Placental pericyte (primary cell): ENCODE measurements around the gene LCE2C. TPM values are rescaled to one million over a fixed set of nuclear protein-coding genes. Genes with fewer than 3 reads are reported as not detected.

Experiments used
- total RNA-seq: library from RNA; depleted of rRNA; stranded (reverse); fragments of >200 nt; gene quantifications from 2 replicates; pipeline ENCODE4 v1.2.3, GENCODE V29; 2012

The LCE2C gene, protein sequence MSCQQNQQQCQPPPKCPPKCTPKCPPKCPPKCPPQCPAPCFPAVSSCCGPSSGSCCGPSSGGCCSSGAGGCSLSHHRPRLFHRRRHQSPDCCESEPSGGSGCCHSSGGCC
- total RNA-seq, result not detected in 2 replicates

GRCh38 chr1:152674983-152675382 lies at the start of gene LCE2C:
Gene LCE2C (plus strand): TSS chr1:152675279. CDS start chr1:152676016, 737 bp downstream.

GRCh38 chr1:152663098-152663497 lies 12.0 kb upstream of the LCE2C start, which contains the start of gene LCE2D:
Gene LCE2D (plus strand): TSS chr1:152663380. CDS start chr1:152664106, 726 bp downstream.

DNA sequence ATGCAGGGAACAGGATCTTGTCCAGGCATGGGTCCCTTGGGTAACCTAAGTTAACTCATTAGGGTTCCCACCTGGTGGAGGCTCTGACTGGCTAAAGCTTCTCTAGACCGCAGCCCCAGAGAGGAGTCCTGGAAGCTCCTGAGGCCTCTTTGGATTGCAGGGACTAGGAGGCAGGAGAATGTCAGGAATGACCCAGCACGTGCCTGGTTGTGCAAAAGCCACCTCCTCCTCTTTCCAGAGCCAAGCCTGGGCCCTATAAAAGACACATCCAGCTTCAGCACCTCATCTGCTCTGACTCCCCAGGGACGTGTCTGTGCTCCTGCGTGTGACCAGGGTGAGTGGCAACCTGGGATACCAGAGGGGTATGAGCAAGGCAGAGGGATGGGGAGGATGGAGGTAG lies 10.7 kb downstream of the LCE2C start, which contains the start of gene LCE2B:
LCE2B (plus strand) TSS at position 301 of the 400 bp plus-strand sequence. CDS start 721 bp downstream, outside the sequence.

DNA sequence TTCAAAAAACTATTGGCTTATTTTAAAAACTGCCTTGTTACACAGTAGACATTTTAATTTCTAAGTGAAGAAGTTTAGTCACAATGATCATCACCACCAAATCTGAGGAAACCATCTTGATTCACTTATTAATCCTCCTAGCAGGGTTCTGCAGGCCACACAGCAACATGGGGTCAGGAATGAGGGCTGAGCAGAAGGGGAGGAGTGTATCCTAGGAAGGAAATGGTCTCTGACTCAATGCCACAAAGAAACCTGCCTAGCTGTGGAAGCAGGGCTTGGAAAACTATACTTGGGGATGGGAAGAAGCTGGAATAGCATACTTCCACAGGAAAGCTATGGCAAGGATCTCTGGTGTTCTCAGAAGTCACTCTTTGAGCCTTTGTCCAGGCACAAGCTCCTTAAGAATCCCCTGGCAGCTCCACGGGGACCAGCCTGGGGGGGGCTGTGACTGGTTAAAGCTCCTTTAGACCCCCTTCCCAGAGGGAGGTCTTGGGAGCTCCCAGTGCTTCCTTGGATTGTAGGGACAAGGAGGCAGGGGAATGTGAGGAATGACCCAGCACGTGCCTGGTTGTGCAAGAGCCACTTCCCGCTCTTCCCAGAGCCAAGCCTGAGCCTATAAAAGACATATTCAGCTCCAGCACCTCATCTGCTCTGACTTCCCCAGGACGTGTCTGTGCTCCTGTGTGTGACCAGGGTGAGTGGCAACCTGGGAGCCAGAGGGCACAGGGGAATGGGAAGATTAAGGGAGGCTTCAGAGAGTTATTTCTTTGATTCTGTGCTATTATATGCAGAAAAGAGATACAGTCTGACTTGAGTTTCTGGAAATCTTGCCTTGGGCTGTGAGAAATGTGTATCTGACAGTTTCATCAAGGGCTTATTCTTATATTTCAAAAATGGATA lies 22.9 kb downstream of the LCE2C start, which contains the start of gene LCE2A:
LCE2A (plus strand) TSS at position 645 of the 900 bp plus-strand sequence. CDS start 557 bp downstream, outside the sequence.

DNA sequence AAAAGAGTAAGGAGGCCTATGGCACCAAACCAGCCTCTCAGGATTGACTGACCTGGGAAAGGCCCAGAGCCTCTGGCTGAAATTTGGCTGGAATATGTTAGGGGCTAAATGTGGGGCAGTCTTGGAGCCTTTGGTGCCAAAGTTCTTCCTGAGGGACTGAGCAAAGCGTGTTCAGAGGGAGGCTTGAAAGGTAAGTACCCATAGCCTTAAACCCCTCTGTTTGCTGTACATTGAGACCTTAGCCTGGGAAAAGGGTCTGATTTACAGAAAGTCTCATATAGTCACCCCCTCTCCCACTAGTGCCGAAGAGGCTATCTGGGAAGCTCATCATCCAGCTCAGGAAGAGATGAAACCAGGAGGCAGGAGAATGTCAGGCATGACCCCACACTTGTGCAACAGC lies 32.8 kb downstream of the LCE2C start, which contains the start of gene LCE4A:
LCE4A (plus strand) TSS at position 301 of the 400 bp plus-strand sequence. CDS start 916 bp downstream, outside the sequence.

Other genes with a start within 250 kb of the LCE2C start
- not detected in 2 replicates for gene LCE5A, start 164.5 kb upstream of the LCE2C start, total RNA-seq
- gene CRCT1, start 160.8 kb upstream of the LCE2C start, total RNA-seq, result not detected in 2 replicates
- gene LCE3E, start 108.5 kb upstream of the LCE2C start, total RNA-seq, result not detected in 2 replicates
- not detected in 2 replicates for gene LCE3D, start 94.8 kb upstream of the LCE2C start, total RNA-seq
- gene LCE3C, start 75.0 kb upstream of the LCE2C start, total RNA-seq, result not detected in 2 replicates
- gene LCE3B, start 61.5 kb upstream of the LCE2C start, total RNA-seq, result not detected in 2 replicates
- gene LCE3A, start 52.2 kb upstream of the LCE2C start, total RNA-seq, result not detected in 2 replicates
- gene LCE2D, start 11.9 kb upstream of the LCE2C start, total RNA-seq, result not detected in 2 replicates
- not detected in 2 replicates for gene LCE2B, start 10.8 kb downstream of the LCE2C start, total RNA-seq
- 0.57 TPM in 1 of 2 replicates, not detected in the other for gene LCE2A, start 23.1 kb downstream of the LCE2C start, total RNA-seq
- not detected in 2 replicates for gene LCE4A, start 32.9 kb downstream of the LCE2C start, total RNA-seq
- not detected in 2 replicates for gene KPRP, start 82.7 kb downstream of the LCE2C start, total RNA-seq
- gene LCE1F, start 99.9 kb downstream of the LCE2C start, total RNA-seq, result not detected in 2 replicates
- gene LCE1E, start 111.0 kb downstream of the LCE2C start, total RNA-seq, result not detected in 2 replicates
- not detected in 2 replicates for gene LCE1D, start 121.4 kb downstream of the LCE2C start, total RNA-seq
- gene LCE1C, start 131.4 kb downstream of the LCE2C start, total RNA-seq, result not detected in 2 replicates
- not detected in 2 replicates for gene LCE1B, start 136.7 kb downstream of the LCE2C start, total RNA-seq
- gene LCE1A, start 152.2 kb downstream of the LCE2C start, total RNA-seq, result not detected in 2 replicates
- gene LCE6A, start 167.6 kb downstream of the LCE2C start, total RNA-seq, result not detected in 2 replicates
- not detected in 2 replicates for gene LCE7A, start 184.7 kb downstream of the LCE2C start, total RNA-seq
- not detected in 2 replicates for gene SMCP, start 203.0 kb downstream of the LCE2C start, total RNA-seq
- gene IVL, start 233.3 kb downstream of the LCE2C start, total RNA-seq, result 0.14 TPM in 1 of 2 replicates, not detected in the other